HUES48 (cell line): ENCODE data around the gene RNF123.

Experiments
- H3K27ac ChIP-seq: one replicate; pipeline ENCODE4 v1.7.0; 2013; ENCODE audit warnings: low read depth, low read length, inconsistent platforms
- H3K27me3 ChIP-seq: 2 replicates; pipeline ENCODE4 v1.6.1; 2013; ENCODE audit warnings: mild to moderate bottlenecking, low read length; ENCODE audit not compliant: control insufficient read depth, insufficient read depth
- H3K36me3 ChIP-seq: 2 replicates; pipeline ENCODE4 v1.6.1; 2013; ENCODE audit warnings: low read length; ENCODE audit not compliant: control insufficient read depth, insufficient read depth
- H3K4me1 ChIP-seq: 2 replicates; pipeline ENCODE4 v1.6.1; 2013; ENCODE audit warnings: mild to moderate bottlenecking, low read length; ENCODE audit not compliant: control insufficient read depth, insufficient read depth
- H3K4me3 ChIP-seq: 2 replicates; pipeline ENCODE4 v1.5.1; 2013; ENCODE audit warnings: mild to moderate bottlenecking, low read depth, low read length
- H3K9ac ChIP-seq: 2 replicates; pipeline ENCODE4 v1.6.1; 2013; ENCODE audit warnings: mild to moderate bottlenecking, low read depth, low read length, moderate library complexity
- H3K9me3 ChIP-seq: 2 replicates; pipeline ENCODE4 v1.6.1; 2013; ENCODE audit warnings: low read length; ENCODE audit not compliant: control insufficient read depth, insufficient read depth

The RNF123 gene

DNA sequence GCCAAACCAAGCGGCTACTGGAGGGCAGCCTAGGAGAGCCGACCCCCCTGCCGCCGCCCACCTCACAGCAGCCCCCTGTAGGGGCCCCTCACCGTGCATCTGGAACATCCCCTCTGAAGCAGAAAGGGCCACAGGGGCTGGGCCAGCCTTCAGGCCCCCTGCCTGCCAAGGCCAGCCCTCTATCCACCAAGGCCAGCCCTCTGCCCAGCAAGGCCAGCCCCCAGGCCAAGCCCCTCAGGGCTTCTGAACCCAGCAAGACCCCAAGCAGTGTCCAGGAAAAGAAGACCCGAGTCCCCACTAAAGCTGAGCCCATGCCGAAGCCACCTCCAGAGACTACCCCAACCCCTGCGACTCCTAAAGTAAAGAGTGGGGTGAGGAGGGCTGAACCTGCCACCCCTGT, 38.7 kb upstream of the RNF123 start:
- Histone ChIP-seq H3K27me3 (no peaks in the 10 kb centered on the region), H3K9ac (no peak overlapping the region), H3K4me3 (no peak overlapping the region), H3K27ac (no peak overlapping the region), H3K4me1 (no peaks in the 10 kb centered on the region), H3K36me3 (no peaks in the 10 kb centered on the region), H3K9me3 (no peaks in the 10 kb centered on the region)

- Histone ChIP-seq H3K36me3 (no peaks in the 10 kb centered on the region), H3K4me3 (no peak overlapping the region), H3K4me1 (no peaks in the 10 kb centered on the region), H3K27me3 (no peaks in the 10 kb centered on the region), H3K9me3 (no peaks in the 10 kb centered on the region), H3K27ac (no peak overlapping the region), H3K9ac (no peak overlapping the region)
These were observed 37.0 kb upstream of the RNF123 start for GRCh38 chr3:49652218-49652902.

DNA sequence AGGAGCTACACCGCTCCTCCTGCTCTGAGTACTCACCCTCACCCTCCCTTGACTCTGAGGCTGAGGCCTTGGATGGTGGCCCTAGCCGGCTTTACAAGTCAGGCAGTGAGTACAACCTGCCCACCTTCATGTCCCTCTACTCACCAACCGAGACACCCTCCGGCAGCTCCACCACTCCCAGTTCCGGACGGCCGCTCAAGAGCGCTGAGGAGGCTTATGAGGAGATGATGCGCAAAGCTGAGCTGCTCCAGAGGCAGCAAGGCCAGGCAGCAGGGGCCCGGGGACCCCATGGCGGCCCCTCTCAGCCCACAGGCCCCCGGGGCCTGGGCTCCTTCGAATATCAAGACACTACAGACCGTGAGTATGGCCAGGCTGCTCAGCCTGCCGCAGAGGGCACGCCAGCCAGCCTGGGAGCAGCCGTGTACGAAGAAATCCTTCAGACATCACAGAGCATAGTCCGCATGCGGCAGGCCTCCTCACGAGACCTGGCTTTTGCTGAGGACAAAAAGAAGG, 36.4 kb upstream of the RNF123 start:
- H3K36me3 ChIP-seq, result no peaks in the 10 kb centered on the region
- H3K4me1 ChIP-seq, result no peaks in the 10 kb centered on the region
- no peak overlapping the region for H3K9ac ChIP-seq
- H3K27me3 ChIP-seq, result no peaks in the 10 kb centered on the region
- H3K9me3 ChIP-seq, result no peaks in the 10 kb centered on the region
- H3K27ac ChIP-seq, result no peak overlapping the region
- no peak overlapping the region for H3K4me3 ChIP-seq

- Histone ChIP-seq H3K36me3 (no peaks in the 10 kb centered on the region), H3K9me3 (no peaks in the 10 kb centered on the region), H3K9ac (no peak overlapping the region), H3K4me3 (no peak overlapping the region), H3K4me1 (no peaks in the 10 kb centered on the region), H3K27ac (no peak overlapping the region), H3K27me3 (no peaks in the 10 kb centered on the region)
These were observed 35.7 kb upstream of the RNF123 start for GRCh38 chr3:49653621-49654020.

GRCh38 chr3:49654176-49654825, 35.1 kb upstream of the RNF123 start:
- no peaks in the 10 kb centered on the region for H3K36me3 ChIP-seq
- no peak overlapping the region for H3K9ac ChIP-seq
- H3K4me1 ChIP-seq, result no peaks in the 10 kb centered on the region
- H3K27ac ChIP-seq, result no peak overlapping the region
- no peaks in the 10 kb centered on the region for H3K9me3 ChIP-seq
- H3K27me3 ChIP-seq, result no peaks in the 10 kb centered on the region
- H3K4me3 ChIP-seq, result no peak overlapping the region

DNA sequence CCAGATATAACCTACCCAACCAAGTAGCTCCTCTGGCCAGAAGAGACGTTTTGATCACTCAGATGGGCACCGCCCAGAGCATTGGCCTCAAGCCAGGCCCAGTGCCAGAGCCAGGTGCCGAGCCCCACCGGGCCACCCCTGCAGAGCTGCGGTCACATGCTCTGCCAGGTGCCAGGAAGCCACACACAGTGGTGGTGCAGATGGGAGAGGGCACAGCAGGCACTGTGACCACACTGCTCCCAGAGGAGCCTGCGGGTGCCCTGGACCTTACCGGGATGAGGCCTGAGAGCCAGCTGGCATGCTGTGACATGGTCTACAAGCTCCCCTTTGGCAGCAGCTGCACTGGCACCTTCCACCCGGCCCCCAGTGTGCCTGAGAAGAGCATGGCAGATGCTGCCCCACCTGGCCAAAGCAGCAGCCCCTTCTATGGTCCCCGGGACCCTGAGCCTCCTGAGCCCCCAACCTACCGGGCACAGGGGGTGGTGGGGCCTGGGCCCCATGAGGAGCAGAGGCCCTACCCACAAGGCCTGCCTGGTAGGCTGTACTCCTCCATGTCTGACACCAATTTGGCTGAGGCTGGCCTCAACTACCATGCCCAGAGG, 34.3 kb upstream of the RNF123 start:
- Histone ChIP-seq H3K27ac (no peak overlapping the region), H3K9ac (no peak overlapping the region), H3K36me3 (no peaks in the 10 kb centered on the region), H3K4me1 (no peaks in the 10 kb centered on the region), H3K4me3 (no peak overlapping the region), H3K27me3 (no peaks in the 10 kb centered on the region), H3K9me3 (no peaks in the 10 kb centered on the region)

DNA sequence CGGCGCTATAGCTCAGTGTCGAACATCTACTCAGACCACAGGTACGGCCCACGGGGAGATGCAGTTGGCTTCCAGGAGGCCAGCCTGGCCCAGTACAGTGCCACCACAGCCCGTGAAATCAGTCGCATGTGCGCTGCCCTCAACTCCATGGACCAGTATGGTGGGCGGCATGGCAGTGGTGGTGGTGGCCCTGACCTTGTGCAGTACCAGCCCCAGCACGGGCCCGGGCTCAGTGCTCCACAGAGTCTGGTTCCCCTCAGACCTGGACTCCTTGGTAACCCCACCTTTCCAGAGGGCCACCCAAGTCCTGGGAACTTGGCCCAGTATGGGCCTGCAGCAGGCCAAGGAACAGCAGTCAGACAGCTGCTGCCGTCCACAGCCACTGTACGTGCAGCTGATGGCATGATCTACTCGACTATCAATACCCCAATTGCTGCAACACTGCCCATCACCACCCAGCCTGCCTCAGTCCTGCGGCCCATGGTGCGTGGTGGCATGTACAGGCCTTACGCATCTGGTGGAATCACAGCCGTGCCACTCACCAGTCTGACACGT, 33.5 kb upstream of the RNF123 start:
- Histone ChIP-seq H3K9me3 (no peaks in the 10 kb centered on the region), H3K4me1 (no peaks in the 10 kb centered on the region), H3K4me3 (no peak overlapping the region), H3K36me3 (no peaks in the 10 kb centered on the region), H3K27me3 (no peaks in the 10 kb centered on the region), H3K27ac (no peak overlapping the region), H3K9ac (no peak overlapping the region)

- H3K36me3 ChIP-seq, result no peaks in the 10 kb centered on the region
- no peak overlapping the region for H3K4me3 ChIP-seq
- no peaks in the 10 kb centered on the region for H3K9me3 ChIP-seq
- no peak overlapping the region for H3K27ac ChIP-seq
- H3K4me1 ChIP-seq, result no peaks in the 10 kb centered on the region
- H3K27me3 ChIP-seq, result no peaks in the 10 kb centered on the region
- H3K9ac ChIP-seq, result no peak overlapping the region
These were observed 32.7 kb upstream of the RNF123 start for GRCh38 chr3:49656541-49657112.

DNA sequence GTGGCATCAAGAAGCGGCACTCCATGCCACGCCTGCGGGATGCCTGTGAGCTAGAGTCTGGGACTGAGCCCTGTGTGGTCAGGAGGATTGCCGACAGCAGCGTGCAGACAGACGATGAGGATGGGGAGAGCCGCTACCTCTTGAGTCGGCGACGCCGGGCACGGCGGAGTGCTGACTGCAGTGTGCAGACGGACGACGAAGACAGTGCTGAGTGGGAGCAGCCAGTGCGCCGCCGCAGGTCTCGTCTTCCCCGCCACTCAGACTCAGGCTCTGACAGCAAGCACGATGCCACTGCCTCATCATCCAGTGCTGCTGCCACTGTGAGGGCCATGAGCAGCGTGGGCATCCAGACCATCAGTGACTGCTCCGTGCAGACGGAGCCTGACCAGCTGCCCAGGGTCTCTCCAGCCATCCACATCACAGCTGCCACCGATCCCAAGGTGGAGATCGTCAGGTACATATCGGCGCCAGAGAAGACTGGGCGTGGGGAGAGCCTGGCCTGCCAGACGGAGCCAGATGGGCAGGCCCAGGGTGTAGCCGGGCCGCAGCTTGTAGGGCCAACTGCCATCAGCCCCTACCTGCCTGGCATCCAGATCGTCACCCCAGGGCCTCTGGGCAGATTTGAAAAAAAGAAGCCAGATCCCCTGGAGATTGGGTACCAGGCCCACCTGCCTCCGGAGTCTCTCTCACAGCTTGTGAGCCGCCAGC, 32.0 kb upstream of the RNF123 start:
- Histone ChIP-seq H3K27ac (no peak overlapping the region), H3K36me3 (no peaks in the 10 kb centered on the region), H3K9ac (no peak overlapping the region), H3K4me3 (no peak overlapping the region), H3K27me3 (no peaks in the 10 kb centered on the region), H3K9me3 (no peaks in the 10 kb centered on the region), H3K4me1 (no peaks in the 10 kb centered on the region)

DNA sequence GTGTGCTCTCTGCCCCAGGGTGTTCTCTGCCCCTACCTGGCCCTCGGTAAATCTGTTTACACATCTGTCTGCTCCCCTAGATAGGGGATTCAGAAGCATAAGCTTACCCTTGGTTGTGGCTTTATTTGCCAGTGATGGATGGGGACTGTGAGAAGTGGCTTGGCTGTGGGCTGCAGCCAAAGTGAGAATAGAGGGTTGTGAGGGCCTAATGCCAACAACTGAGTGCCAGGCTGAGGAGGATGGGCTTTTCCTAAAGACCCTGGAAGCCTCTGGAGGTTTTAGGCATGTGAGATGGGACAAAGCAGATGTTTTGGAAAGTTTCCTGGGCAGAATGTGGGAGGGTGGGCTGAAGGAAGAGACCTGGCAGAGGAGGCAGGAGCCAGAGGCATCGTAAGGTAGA, 30.6 kb upstream of the RNF123 start:
- Histone ChIP-seq H3K4me3 (no peak overlapping the region), H3K27me3 (no peaks in the 10 kb centered on the region), H3K4me1 (no peaks in the 10 kb centered on the region), H3K9me3 (no peaks in the 10 kb centered on the region), H3K36me3 (no peaks in the 10 kb centered on the region), H3K9ac (no peak overlapping the region), H3K27ac (no peak overlapping the region)
